Keratinocyte (primary cell): ENCODE measurements around the gene MED12L. TPM values are rescaled to one million over a fixed set of nuclear protein-coding genes. Genes with fewer than 3 reads are reported as not detected.

Experiments
- DNase-seq: peaks from one replicate; pipeline ENCODE4 v3.0.0-alpha.2; 2011; ENCODE audit warnings: low read depth, missing footprints, low spot score
- FAIRE-seq: peaks from 2 replicates; lab custom pipeline; 2011; peaks lifted over from hg19 to GRCh38; lab: Jason Lieb, UNC
- H2AFZ ChIP-seq: 2 replicates; pipeline ENCODE4 v1.6.0; 2012; ENCODE audit warnings: low read length, control low read depth, inconsistent platforms; ENCODE audit not compliant: control insufficient read depth
- H3K27ac ChIP-seq: 2 replicates; pipeline ENCODE4 v1.5.1; 2011; ENCODE audit warnings: low read length; ENCODE audit not compliant: control insufficient read depth, insufficient read depth
- H3K27me3 ChIP-seq: 3 replicates; pipeline ENCODE4 v1.6.0; 2011; ENCODE audit warnings: low read length; ENCODE audit not compliant: control insufficient read depth, insufficient read depth; ENCODE audit errors: extremely low read depth
- H3K36me3 ChIP-seq, 2 experiments: 2 replicates in 1 of 2; 3 replicates in 1 of 2; pipeline ENCODE4 v1.5.1; 2011; ENCODE audit warnings: low read length in 2 of 2, mild to moderate bottlenecking in 1 of 2; ENCODE audit not compliant: control insufficient read depth in 2 of 2, insufficient read depth in 2 of 2; ENCODE audit errors: extremely low read depth in 1 of 2
- H3K4me1 ChIP-seq: 3 replicates; pipeline ENCODE4 v1.5.1; 2011; ENCODE audit warnings: low read length; ENCODE audit not compliant: control insufficient read depth, insufficient read depth; ENCODE audit errors: extremely low read depth
- H3K4me2 ChIP-seq: 3 replicates; pipeline ENCODE4 v1.6.0; 2011; ENCODE audit warnings: low read depth, low read length; ENCODE audit not compliant: control insufficient read depth, insufficient read depth; ENCODE audit errors: extremely low read depth
- H3K4me3 ChIP-seq, 3 experiments: fragments of 200-600 bp in 1 of 3; sonication (generic) in 1 of 3; 2 replicates in 2 of 3; 3 replicates in 1 of 3; pipeline ENCODE4 v1.5.1; 2011 to 2016; ENCODE audit warnings: low read length in 3 of 3, mild to moderate bottlenecking in 3 of 3, control low read depth in 2 of 3, inconsistent platforms in 1 of 3, low read depth in 1 of 3, mixed read lengths in 1 of 3, mixed run types in 1 of 3, moderate library complexity in 1 of 3; ENCODE audit not compliant: control insufficient read depth in 2 of 3, insufficient read depth in 2 of 3; ENCODE audit errors: extremely low read depth in 1 of 3
- H3K79me2 ChIP-seq: 2 replicates; pipeline ENCODE4 v1.6.0; 2012; ENCODE audit warnings: low read length; ENCODE audit not compliant: control insufficient read depth, insufficient read depth
- H3K9ac ChIP-seq: 3 replicates; pipeline ENCODE4 v1.6.0; 2011; ENCODE audit warnings: low read length; ENCODE audit not compliant: control insufficient read depth, insufficient read depth; ENCODE audit errors: extremely low read depth
- H3K9me1 ChIP-seq: 3 replicates; pipeline ENCODE4 v1.6.0; 2011; ENCODE audit warnings: low read length; ENCODE audit not compliant: control insufficient read depth, insufficient read depth; ENCODE audit errors: extremely low read depth
- H3K9me3 ChIP-seq: 2 replicates; pipeline ENCODE4 v1.5.1; 2012; ENCODE audit warnings: low read depth, low read length; ENCODE audit not compliant: control insufficient read depth
- H4K20me1 ChIP-seq: 3 replicates; pipeline ENCODE4 v1.6.0; 2011; ENCODE audit warnings: low read length; ENCODE audit not compliant: control insufficient read depth, insufficient read depth; ENCODE audit errors: extremely low read depth
- EZH2 ChIP-seq: IDR thresholded peaks from one replicate; pipeline ENCODE4 v1.6.1; 2012; ENCODE audit warnings: inconsistent platforms, mild to moderate bottlenecking, low read length, moderate library complexity
- dilution Hi-C: fragments of 300-500 bp; cut with MboI; formaldehyde crosslinking; loops from one replicate; pipeline ENCODE4 v1.7.0; 2020; ENCODE audit warnings: low sequenced_read_pairs; ENCODE audit not compliant: extremely low pct_ligation_motif_present
- polyA plus RNA-seq, 5 experiments: library from polyadenylated mRNA; depleted of rRNA in 3 of 5; stranded (reverse) in 3 of 5; stranded (forward) in 1 of 5; unstranded in 1 of 5; fragments of >200 nt; gene quantifications; 1 replicate in 1 of 5; 2 replicates in 3 of 5; 3 replicates in 1 of 5; pipeline versions ENCODE4 v1.2.1 to v1.2.3, GENCODE V29; 2011 to 2012; ENCODE audit warnings: missing spikeins in 2 of 5, low read depth in 1 of 5, low replicate concordance in 1 of 5
- TF ChIP-seq, protein P1 (sequence below), 3 experiments: IDR thresholded peaks in 1 of 3; conservative IDR thresholded peaks in 1 of 3; optimal IDR thresholded peaks in 1 of 3; 2 replicates in 2 of 3; 3 replicates in 1 of 3; pipeline versions ENCODE3 to v1.5.1; 2011; ENCODE audit warnings: low read length in 3 of 3, mild to moderate bottlenecking in 3 of 3, moderate library complexity in 2 of 3, control low read depth in 1 of 3, inconsistent platforms in 1 of 3; ENCODE audit not compliant: insufficient read depth in 2 of 3; ENCODE audit errors: extremely low read depth in 1 of 3

MED12L gene
- polyA plus RNA-seq, 1 donor (not counting 4 experiments of a cell fraction or from before 2014, with no cell fraction given), result 0.04 TPM

DNA sequence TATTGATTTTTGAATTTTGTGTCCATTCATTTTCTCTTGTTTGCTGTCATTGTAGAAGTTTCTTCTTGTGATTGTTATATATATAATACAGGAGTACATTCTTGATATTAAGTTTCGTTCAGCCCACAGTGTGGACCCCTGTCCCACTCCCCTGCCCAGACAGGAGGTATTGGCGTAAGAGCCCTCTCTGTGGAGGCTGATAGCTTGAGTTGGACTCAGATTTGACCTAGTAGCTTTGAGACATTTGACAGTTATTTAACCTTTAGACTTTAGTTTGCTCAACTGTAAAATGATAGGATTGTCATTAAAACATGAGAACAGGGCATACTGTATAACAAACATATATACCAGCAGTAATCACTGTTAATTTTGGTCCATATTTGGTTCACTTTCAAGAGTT is 90.5 kb downstream of the MED12L start:
- no peaks in the 10 kb centered on the region for H4K20me1 ChIP-seq
- dilution Hi-C loops, result no loop called here
- H3K4me1 ChIP-seq, result no peaks in the 10 kb centered on the region
- no peaks in the 10 kb centered on the region for H3K9me1 ChIP-seq
- FAIRE-seq (no peak), DNase-seq (no peak)
- H3K79me2 ChIP-seq, result no peaks in the 10 kb centered on the region
- H3K36me3 ChIP-seq, result no peaks in the 10 kb centered on the region
- no peaks in the 10 kb centered on the region for H3K27me3 ChIP-seq
- H3K9ac ChIP-seq, result no peak overlapping the region
- H3K4me3 ChIP-seq, result no peak overlapping the region
- no peaks in the 10 kb centered on the region for H3K9me3 ChIP-seq
- TF ChIP-seq, protein P1, sequence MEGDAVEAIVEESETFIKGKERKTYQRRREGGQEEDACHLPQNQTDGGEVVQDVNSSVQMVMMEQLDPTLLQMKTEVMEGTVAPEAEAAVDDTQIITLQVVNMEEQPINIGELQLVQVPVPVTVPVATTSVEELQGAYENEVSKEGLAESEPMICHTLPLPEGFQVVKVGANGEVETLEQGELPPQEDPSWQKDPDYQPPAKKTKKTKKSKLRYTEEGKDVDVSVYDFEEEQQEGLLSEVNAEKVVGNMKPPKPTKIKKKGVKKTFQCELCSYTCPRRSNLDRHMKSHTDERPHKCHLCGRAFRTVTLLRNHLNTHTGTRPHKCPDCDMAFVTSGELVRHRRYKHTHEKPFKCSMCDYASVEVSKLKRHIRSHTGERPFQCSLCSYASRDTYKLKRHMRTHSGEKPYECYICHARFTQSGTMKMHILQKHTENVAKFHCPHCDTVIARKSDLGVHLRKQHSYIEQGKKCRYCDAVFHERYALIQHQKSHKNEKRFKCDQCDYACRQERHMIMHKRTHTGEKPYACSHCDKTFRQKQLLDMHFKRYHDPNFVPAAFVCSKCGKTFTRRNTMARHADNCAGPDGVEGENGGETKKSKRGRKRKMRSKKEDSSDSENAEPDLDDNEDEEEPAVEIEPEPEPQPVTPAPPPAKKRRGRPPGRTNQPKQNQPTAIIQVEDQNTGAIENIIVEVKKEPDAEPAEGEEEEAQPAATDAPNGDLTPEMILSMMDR (optimal IDR thresholded peaks at IDR 0.05 in 1 of 3, IDR thresholded peaks at IDR 0.05 in 1 of 3, conservative IDR thresholded peaks at IDR 0.05 in 1 of 3; ENCODE audit: extremely low read depth in 1 of 3, insufficient read depth in 2 of 3, low read length in 3 of 3), result no peak
- no peak for TF ChIP-seq EZH2
- H2AFZ ChIP-seq, result no peak overlapping the region
- H3K27ac ChIP-seq, result no peak overlapping the region
- no peak overlapping the region for H3K4me2 ChIP-seq

DNA sequence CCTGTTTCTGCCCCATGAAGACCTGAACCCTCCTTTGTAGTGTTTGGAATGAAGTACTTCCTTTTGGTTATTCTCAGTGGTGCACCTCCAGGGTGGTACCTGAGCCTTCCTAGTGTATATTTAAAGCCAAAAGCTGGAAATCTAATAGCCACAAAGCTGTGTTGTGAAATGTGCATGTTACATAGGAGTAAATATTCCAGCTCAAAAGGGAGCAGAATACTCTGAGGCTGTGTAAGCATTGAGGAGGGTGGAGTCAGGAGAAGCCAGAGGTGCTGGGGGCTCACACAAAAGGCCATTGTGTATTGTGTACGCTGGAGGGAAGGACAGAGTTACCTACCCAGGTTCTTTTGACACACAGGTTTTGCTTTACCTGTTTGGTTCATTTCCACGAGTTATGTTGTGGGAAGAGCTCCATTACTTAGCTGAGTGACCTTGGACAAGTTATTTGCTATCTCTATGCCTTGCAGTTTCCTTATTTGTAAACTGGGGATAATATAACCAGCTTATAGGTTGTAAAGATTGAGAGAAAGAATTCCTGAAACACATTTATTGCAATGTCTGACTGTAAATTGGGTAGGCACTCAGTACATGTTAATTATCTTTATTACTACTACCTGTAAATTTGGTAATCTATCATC is 92.9 kb downstream of the MED12L start:
- FAIRE-seq (no peak), DNase-seq (no peak)
- H3K4me1 ChIP-seq, result no peaks in the 10 kb centered on the region
- H3K9me3 ChIP-seq, result no peaks in the 10 kb centered on the region
- H3K79me2 ChIP-seq, result no peaks in the 10 kb centered on the region
- H3K9me1 ChIP-seq, result no peaks in the 10 kb centered on the region
- H3K36me3 ChIP-seq, result no peaks in the 10 kb centered on the region
- no peak overlapping the region for H3K27ac ChIP-seq
- H3K4me2 ChIP-seq, result no peak overlapping the region
- no peak overlapping the region for H3K4me3 ChIP-seq
- no peak for TF ChIP-seq EZH2
- TF ChIP-seq, protein P1 (optimal IDR thresholded peaks at IDR 0.05 in 1 of 3, IDR thresholded peaks at IDR 0.05 in 1 of 3, conservative IDR thresholded peaks at IDR 0.05 in 1 of 3; ENCODE audit: extremely low read depth in 1 of 3, insufficient read depth in 2 of 3, low read length in 3 of 3), result no peak
- H4K20me1 ChIP-seq, result no peaks in the 10 kb centered on the region
- no peak overlapping the region for H3K9ac ChIP-seq
- dilution Hi-C loops, result no loop called here
- no peaks in the 10 kb centered on the region for H3K27me3 ChIP-seq
- H2AFZ ChIP-seq, result no peak overlapping the region
